BE2C (cell line): ENCODE data around the gene TADA2B.

Experiments
- DNase-seq: peaks from one replicate; pipeline ENCODE4 v3.0.0-alpha.2; 2020
- H3K27me3 ChIP-seq: fragments of 250-450 bp; sonication (Bioruptor Pico); 2 replicates; pipeline ENCODE4 v1.5.1; 2020; ENCODE audit warnings: mild to moderate bottlenecking
- H3K36me3 ChIP-seq: fragments of 250-450 bp; sonication (Bioruptor Pico); 2 replicates; pipeline ENCODE4 v1.5.1; 2020; ENCODE audit warnings: mild to moderate bottlenecking
- H3K4me1 ChIP-seq: fragments of 250-450 bp; sonication (Bioruptor Pico); 2 replicates; pipeline ENCODE4 v1.5.1; 2020
- H3K4me3 ChIP-seq: 2 replicates; pipeline ENCODE4 v1.5.1; 2011; ENCODE audit warnings: low read depth, low read length
- H3K9me3 ChIP-seq: fragments of 250-450 bp; sonication (Bioruptor Pico); 2 replicates; pipeline ENCODE4 v1.5.1; 2020
- CTCF ChIP-seq: IDR thresholded peaks from 2 replicates; pipeline ENCODE4 v1.5.1; 2012; ENCODE audit warnings: mild to moderate bottlenecking, low read depth, low read length

The TADA2B gene

DNA sequence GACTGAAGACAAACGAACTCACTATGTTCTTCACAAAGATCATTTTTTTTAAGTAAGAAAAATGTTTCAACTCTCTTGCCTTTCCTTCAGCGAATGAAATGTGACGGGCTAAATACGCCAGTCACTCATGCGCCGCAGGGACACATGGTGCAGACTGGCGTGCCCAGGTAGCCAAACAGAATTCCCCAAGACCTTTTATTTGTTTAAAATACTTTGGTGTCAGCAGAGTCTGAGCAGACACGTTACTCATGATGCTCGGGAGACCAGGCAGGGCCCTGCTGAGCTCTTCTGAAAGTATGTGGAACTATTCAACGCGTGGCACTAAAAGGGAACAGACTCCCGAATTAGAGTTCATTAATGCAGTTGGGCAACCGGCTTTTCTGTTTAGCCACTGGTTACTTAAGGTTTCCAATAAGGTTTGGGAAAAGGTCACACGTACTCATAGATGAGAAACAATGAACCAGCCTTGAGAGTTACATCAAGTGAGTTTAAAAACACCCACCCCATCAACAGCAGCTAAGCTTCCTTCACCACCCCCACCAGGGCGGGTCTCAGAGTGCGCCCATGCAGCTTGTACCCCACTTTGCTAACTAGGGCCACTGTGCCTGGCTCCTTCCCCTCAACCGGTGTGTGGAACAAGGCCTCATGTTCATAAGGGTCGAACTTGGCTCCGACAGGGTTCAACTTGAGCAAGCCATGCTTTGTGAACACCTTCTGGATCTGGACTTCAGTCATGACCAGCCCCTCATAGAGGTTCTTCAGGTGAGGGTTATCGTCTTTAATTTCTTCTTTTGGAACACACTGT is 17.4 kb downstream of the TADA2B start:
- no peak for TF ChIP-seq CTCF
- H3K27me3 ChIP-seq: no peaks in the 10 kb centered on the region
- no peak for DNase-seq
- peaks cover 80% of the 10 kb centered on the region for H3K36me3 ChIP-seq
- no peak overlapping the region for H3K4me3 ChIP-seq
- H3K4me1 ChIP-seq: no peaks in the 10 kb centered on the region
- no peaks in the 10 kb centered on the region for H3K9me3 ChIP-seq

GRCh38 chr4:7061815-7062214 is 18.6 kb downstream of the TADA2B start:
- no peaks in the 10 kb centered on the region for H3K9me3 ChIP-seq
- no peak overlapping the region for H3K4me3 ChIP-seq
- TF ChIP-seq CTCF: no peak
- no peak for DNase-seq
- no peaks in the 10 kb centered on the region for H3K27me3 ChIP-seq
- H3K4me1 ChIP-seq: no peaks in the 10 kb centered on the region
- peaks cover 80% of the 10 kb centered on the region for H3K36me3 ChIP-seq

- DNase-seq: no peak
- no peaks in the 10 kb centered on the region for H3K9me3 ChIP-seq
- TF ChIP-seq CTCF: no peak
- H3K27me3 ChIP-seq: no peaks in the 10 kb centered on the region
- H3K4me1 ChIP-seq: no peaks in the 10 kb centered on the region
- no peak overlapping the region for H3K4me3 ChIP-seq
- H3K36me3 ChIP-seq: peaks cover 73% of the 10 kb centered on the region
Measured at GRCh38 chr4:7062816-7063215, 19.6 kb downstream of the TADA2B start.

GRCh38 chr4:7063362-7063761 is 20.2 kb downstream of the TADA2B start:
- no peak for DNase-seq
- Histone ChIP-seq H3K27me3 (no peaks in the 10 kb centered on the region), H3K36me3 (peaks cover 71% of the 10 kb centered on the region), H3K9me3 (no peaks in the 10 kb centered on the region), H3K4me1 (no peaks in the 10 kb centered on the region), H3K4me3 (no peak overlapping the region)
- no peak for TF ChIP-seq CTCF

- Histone ChIP-seq H3K9me3 (no peaks in the 10 kb centered on the region), H3K4me1 (no peaks in the 10 kb centered on the region), H3K36me3 (peaks cover 44% of the 10 kb centered on the region), H3K27me3 (no peaks in the 10 kb centered on the region), H3K4me3 (no peak overlapping the region)
- DNase-seq: no peak
- TF ChIP-seq CTCF: no peak
Measured at GRCh38 chr4:7066006-7066405, 22.8 kb downstream of the TADA2B start.

DNA sequence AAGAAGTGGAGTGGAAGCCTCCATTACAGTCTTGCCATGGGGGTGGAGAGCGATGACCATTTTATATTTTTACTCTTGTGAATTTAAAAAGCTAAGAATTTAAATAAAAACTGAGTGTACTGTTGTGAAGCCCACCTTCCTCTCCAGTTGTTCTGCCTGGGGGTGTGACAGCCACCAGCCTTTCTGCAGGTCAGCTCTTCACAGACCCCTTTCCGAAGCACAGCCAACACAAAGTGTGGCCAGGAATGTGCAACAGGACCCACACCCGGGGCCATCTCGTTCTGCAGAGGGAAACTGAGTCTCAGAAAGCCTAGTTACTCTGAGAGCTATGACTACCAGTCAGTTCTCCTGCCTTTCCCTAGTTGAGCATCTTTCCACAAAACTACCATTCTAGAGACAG is 23.3 kb downstream of the TADA2B start:
- peak overlapping the region; percentile 92 for H3K4me3 ChIP-seq

More for the DNA sequence above, 23.3 kb downstream of the TADA2B start:
- peaks cover 39% of the 10 kb centered on the region for H3K36me3 ChIP-seq
- no peak for TF ChIP-seq CTCF
- H3K4me1 ChIP-seq: no peaks in the 10 kb centered on the region
- no peaks in the 10 kb centered on the region for H3K9me3 ChIP-seq
- no peak for DNase-seq
- H3K27me3 ChIP-seq: no peaks in the 10 kb centered on the region
